Left renal pelvis (tissue), 4 donors: Measurements from ENCODE around the gene MMADHC. TPM values are rescaled to one million over a fixed set of nuclear protein-coding genes. Genes with fewer than 3 reads are reported as not detected.

ENCODE experiments used
- DNase-seq, 4 donors: peaks; one replicate each; pipeline ENCODE4 v3.0.0-alpha.2; 2013; ENCODE audit warnings: low read depth in 4 of 4, low spot score in 3 of 4
- polyA plus RNA-seq, 4 donors: library from polyadenylated mRNA; unstranded; fragments of 120-200 nt; gene quantifications; one replicate each; pipeline ENCODE4 v1.2.1, GENCODE V29; 2013; ENCODE audit not compliant: insufficient read length in 4 of 4

The MMADHC gene
- 100 to 1,000 TPM; 106 to 130 (median 118) TPM for polyA plus RNA-seq

GRCh38 chr2:149587220-149587949, at the start of gene MMADHC:
Gene MMADHC (minus strand): TSS chr2:149587775. CDS start chr2:149587097, 678 bp downstream.
- peak; percentile 81 to 91 (median 90) for DNase-seq

- no peak for DNase-seq
Observed at GRCh38 chr2:149634103-149634502, 46.5 kb upstream of the MMADHC start.

GRCh38 chr2:149630445-149630844, 42.9 kb upstream of the MMADHC start:
- no peak for DNase-seq

DNA sequence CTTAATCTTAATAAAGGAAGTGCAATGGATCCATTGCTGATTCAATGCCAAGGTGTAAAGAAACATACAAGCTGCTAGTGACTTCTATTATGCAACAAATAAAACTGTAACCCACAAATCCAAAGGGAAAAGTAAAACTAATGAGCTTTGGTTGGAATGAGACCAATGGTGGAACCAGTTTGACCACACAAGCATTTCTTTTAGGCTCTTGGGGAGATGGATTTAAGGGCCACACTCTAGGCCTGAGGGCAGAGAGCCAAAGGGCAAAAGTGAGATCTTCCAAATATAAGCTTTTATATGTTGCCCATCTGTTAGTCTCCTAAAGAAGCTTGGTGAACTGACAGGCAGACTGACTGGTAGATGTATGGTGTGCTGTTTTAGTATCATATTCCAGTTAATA, 41.5 kb upstream of the MMADHC start:
- no peak for DNase-seq

DNA sequence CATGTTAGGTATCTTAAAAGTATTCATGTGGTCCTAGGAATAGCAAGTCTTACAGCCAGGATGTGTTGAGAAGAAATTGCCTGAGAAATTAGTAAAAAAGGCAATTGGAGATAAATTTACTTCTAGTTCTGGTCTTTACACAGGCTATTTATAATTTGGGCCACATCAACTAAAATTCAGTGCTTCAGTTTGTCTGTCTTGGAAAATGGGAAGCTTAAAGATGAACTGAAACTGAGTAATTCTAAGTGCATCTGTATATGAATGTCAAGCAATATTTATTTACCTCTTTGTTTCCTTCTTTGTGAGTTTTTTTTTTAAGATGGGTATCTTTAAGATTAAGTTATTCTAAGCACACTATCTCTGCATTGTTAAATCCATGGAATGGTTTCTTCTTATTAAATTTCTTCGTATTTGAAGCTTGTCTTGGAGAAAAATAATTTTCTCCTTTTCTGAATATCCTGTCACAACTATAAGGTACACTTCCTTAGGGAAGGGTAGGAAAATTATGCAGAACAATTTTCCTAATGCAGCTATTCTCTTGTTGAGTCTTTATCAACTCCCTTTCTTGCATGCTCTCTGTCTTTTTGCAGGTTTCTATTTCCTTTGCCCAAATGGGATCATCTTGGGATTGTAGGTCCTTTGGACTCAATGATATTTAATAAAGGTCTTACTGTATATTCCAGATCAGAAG, 39.7 kb upstream of the MMADHC start:
- no peak for DNase-seq

DNA sequence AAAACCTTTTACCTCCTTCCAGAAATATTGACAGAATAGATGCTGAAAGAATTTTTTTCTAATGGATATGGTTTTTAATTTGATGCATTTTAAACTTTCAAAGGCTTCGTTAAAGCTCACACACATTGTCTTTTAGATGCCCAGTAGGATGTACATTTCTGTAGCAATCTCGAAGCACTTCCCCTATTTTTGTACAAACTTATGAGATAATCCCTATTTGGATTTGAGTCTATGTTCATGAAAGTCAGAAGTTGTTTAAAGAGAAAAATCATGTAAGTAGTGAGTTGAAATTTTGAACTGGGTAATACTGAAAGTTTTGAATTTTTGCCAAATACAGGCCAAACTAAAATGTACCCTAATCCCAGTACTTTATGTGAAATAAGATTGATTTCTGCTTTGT, 38.1 kb upstream of the MMADHC start:
- no peak for DNase-seq

DNA sequence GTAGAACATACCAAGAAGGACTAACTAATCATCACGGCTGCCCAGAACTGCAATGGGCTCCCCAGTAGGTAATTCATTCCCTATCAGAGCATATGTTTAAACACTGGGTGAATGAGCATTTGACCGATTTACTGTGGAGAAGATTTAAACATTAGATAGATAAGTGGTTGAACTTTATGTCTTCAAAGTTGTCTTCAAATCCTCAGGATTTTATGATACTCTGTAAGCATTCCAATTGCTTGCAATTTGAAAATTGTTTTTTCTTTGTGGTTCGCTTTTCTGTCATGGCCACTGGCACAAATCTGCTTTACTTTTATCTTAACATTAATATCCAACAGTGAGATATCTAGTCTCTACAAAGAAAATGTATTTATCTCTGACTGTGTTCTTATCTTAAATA, 37.7 kb upstream of the MMADHC start:
- no peak for DNase-seq

DNA sequence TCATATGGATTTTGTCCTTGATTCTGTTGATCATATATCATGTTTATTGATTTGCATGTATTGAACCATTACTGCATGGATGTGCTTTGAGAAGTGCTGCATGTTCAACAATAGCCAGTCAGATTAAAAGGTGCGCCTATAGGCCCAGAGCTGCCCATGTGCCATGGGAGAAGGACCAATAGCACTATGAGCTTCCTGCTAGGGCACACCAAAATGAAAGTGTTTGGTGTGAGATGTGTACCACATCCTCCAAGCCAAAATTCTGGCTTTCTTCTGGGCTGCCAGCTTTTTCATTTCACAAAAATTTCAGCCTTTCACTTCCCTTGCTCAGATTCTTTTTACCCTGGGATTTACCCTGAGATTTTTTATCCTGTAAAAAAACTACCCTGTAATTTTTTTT, 34.8 kb upstream of the MMADHC start:
- no peak for DNase-seq

DNA sequence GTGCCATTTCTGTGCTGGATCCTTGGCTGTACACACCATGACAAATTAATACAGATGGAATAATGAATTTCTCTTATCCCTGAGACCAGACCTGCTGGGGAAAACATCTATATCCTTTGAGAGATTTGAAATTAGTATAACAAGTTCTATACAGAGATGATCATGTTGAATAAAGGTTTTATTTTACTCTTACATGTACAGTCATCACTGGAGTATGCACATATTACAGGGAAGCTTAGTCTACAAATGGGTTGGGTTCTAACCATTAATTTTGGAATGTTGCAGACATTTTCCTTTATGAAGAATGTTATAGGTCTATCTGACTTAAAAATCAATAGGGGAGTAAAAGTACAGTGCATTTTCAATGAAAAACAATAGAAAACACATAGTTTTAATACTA, 29.9 kb upstream of the MMADHC start:
- no peak for DNase-seq

- no peak for DNase-seq
Observed at GRCh38 chr2:149616681-149617456, 29.3 kb upstream of the MMADHC start.

GRCh38 chr2:149613704-149614103, 26.1 kb upstream of the MMADHC start:
- DNase-seq = no peak

DNA sequence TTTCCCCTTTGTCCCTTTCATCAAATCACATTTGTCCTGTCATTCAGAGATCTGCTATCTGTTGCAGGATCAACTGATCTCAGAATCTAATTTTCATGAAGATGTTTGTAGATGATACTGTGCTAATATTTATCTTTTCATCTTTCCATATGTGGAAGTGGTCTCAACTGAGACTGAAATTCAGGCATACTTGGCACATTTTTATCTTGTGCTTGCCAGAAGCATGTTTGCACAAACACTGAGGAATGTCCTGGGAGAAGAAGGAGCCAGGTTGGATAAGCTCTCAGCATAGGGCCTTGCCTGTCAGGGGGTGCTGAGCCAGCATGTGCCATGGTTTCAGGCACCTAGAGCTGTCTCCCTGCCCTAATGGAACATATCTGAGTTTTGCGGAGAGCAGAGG, 24.5 kb upstream of the MMADHC start:
- no peak for DNase-seq

DNA sequence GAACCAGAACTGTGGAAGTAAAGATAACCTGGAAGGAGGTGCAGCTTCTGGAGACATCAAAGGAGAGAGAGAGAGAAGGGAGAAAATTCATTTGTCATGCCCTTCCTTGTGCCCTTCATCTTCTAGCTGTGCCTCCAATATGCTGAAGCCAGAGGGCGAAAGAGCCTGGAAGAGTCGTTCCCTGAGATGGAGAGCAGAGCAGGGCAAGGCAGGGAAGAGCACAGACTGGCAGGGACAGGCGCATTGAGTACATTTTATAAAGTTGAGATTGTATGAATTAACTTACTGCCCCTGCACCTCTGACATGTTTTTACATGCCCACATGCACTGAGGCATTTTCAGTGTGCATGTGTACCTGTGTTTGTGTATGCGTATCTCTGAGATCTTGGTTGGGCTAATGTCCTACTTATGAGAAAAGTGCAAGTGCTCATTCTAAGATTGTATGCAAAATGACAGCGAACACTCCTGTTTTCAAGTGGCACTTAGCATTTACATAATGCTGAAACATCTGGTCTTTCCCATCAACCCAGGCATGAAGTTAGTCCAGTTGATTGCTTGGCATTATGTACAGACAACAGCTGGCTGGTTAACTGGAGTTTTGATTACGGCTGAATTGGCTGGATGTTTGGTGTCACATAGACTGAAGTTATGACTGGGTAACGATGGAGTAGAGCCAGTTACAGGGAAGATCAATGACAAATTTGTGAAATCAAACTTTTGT, 23.7 kb upstream of the MMADHC start:
- DNase-seq = no peak

DNA sequence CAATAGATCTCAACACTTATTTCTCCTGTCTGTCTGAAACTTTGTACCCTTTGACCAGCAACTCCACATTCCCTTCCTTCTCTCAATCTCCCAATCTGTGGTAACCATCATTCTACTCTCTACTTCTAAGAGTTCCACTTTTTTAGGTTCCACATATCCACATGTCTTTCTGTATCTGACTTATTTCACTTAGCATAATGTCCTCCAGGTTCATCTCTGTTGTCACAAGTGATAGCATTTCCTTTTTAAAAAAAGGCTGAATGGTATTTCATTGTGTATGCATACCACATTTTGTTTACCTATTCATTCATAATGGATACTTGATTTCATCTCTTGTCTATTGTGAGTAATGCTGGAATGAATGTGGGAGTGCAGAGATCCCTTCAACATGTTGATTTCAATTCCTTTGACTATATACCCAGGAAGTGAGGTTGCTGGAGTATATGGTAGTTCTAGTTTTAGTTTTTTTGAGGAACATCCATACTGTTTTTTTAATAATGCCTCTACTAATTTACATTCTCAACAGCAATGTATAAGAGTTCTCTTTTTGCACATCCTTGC, 18.8 kb upstream of the MMADHC start:
- DNase-seq = no peak

GRCh38 chr2:149603248-149603647, 15.7 kb upstream of the MMADHC start:
- DNase-seq = no peak

DNA sequence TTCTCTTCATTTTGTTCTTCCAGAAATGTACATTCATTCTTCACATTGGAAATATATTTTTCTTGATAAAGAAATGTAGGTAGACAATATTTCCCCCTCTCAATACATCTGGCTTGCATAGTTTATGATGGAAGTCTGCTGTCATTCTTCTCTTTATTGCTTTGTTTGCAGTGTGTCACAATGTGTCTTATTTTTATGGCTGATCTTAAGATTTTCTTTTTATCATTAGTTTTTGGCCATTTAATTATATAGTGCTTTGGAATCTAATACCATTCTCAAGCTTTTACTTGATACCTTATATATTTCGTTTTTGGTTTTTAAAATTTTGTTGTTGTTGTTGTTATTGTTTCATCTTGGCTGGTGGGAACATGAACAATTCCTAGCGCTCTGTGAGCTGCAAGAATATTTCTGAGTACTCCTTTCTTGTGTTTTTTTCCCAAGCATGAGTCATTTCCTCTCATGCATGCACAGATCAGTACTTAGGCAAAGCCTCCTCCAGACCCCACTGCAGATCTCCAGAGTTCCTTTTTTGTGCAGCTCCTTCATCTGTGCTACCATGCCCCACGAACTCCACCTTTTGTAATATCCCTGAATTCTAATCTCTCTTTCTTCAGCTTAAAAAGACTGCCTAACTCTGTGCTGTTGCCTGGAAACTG, 13.7 kb upstream of the MMADHC start:
- DNase-seq = no peak

GRCh38 chr2:149597668-149598326, 10.2 kb upstream of the MMADHC start:
- DNase-seq = peak; percentile 46 to 69 (median 54)

DNA sequence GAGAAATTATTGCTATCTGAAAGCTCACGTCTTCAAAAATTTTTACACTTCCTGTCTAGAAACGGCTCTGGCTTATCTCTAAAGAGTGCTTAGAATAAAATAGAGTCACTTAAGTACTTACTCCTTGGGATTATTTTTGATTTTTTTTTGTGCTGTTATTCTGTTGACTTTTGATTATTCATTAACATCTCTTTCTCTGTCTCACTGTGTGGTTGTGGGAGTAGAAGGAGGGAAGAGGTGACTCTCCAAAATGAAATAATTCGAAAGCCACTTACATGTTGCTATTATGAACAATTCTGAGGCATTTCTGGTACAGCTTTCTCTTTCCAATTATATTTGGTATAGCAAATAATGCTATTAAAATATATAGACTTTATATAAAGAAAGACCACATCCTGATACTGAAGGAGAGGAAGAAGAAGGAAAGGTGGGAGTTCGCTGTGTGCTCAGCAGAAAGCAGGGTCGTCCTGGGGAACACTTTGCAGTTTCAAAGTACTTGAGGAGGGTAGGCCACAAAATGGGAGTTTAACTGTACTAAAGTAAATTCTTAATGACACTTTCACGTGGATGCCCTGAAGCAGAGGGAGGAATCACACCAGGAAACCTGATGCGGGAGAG, 9.6 kb upstream of the MMADHC start:
- DNase-seq = no peak

DNA sequence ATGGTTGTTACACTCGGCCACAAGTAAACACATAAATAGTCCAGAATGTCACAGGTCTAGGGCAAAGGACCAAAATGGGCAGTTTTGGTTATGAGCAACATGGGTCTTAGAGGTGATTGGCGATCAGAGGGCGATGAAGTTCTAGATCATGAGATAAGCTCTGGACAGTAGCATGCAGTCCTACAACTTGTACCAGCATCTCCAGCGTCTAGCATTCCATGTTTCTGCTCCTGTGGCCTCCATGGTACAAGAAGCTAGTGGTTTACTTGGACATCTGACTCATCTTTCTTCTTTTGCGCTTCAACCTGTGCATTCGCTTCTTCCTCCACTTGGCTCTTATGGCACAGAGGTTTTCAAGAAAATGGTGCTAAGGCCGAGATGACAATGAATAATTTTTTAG, 8.9 kb upstream of the MMADHC start:
- DNase-seq = no peak
